ENCODE measurements around the gene MLLT11. TPM values are rescaled to one million over a fixed set of nuclear protein-coding genes. Genes with fewer than 3 reads are reported as not detected.
A peak's percentile ranks its signal among the peaks of the same experiment; 100 is the strongest.

Gene MLLT11
- total RNA-seq, 2 experiments from 2014 or later: 4.2 to 4.8 TPM

- H3K4me3 Mint-ChIP-seq: peak overlapping the region; percentile 83
- intact Hi-C loops (cut with micrococcal nuclease): no loop called here
- peak; percentile 64 for TF ChIP-seq CTCF (IDR thresholded peaks at IDR 0.05)
- H3K27ac Mint-ChIP-seq: peak overlapping the region; percentile 82
- H3K9me3 Mint-ChIP-seq: no peaks in the 10 kb centered on the region
- ATAC-seq (peak; percentile 85), DNase-seq (peak; percentile 78)
- no peaks in the 10 kb centered on the region for H3K27me3 Mint-ChIP-seq
- H3K4me1 Mint-ChIP-seq (ENCODE audit: low read depth): peaks cover 51% of the 10 kb centered on the region
- peaks cover 28% of the 10 kb centered on the region for H3K36me3 Mint-ChIP-seq (ENCODE audit: low read depth)
- ChIA-PET CTCF (interaction anchor here (0.8 to 6.5 kb wide), 15 partner anchors 9 to 111 kb away, joined by 3 to 56 read pairs (median 4); partner anchors contain the start of genes BNIPL, CDC42SE1, MLLT11 and TNFAIP8L2), POLR2A (interaction anchor here (0.6 to 4.0 kb wide), 9 partner anchors 10 to 233 kb away, joined by 3 to 22 read pairs (median 4); partner anchors contain the start of genes CDC42SE1, MLLT11, TNFAIP8L2 and ZNF687)
These were observed 12.1 kb upstream of the MLLT11 start for GRCh38 chr1:151047925-151048644.

- DNase-seq (no peak), ATAC-seq (no peak)
- peak; percentile 13 for TF ChIP-seq CTCF (IDR thresholded peaks at IDR 0.05)
- Mint-ChIP-seq H3K4me3 (peak overlapping the region; percentile 83), H3K27me3 (no peaks in the 10 kb centered on the region), H3K4me1 (ENCODE audit: low read depth) (peaks cover 50% of the 10 kb centered on the region), H3K36me3 (ENCODE audit: low read depth) (peaks cover 32% of the 10 kb centered on the region), H3K27ac (peak overlapping the region; percentile 82), H3K9me3 (no peaks in the 10 kb centered on the region)
- CTCF ChIA-PET: interaction anchor here (0.8 to 6.5 kb wide), 8 partner anchors 9 to 110 kb away, joined by 3 to 56 read pairs (median 4); partner anchors contain the start of genes CDC42SE1, MLLT11 and TNFAIP8L2
- POLR2A ChIA-PET: interaction anchor here (1.0 to 4.0 kb wide), 4 partner anchors 10 to 108 kb away, joined by 3 to 22 read pairs (median 4); partner anchors contain the start of genes CDC42SE1 and TNFAIP8L2
- intact Hi-C loops (cut with micrococcal nuclease): no loop called here
These were observed 11.6 kb upstream of the MLLT11 start for GRCh38 chr1:151048645-151049032.

- intact Hi-C loops (cut with micrococcal nuclease): no loop called here
- Mint-ChIP-seq H3K27ac (peak overlapping the region; percentile 15), H3K9me3 (no peaks in the 10 kb centered on the region), H3K4me1 (ENCODE audit: low read depth) (peaks cover 53% of the 10 kb centered on the region), H3K36me3 (ENCODE audit: low read depth) (peaks cover 41% of the 10 kb centered on the region), H3K4me3 (peak overlapping the region; percentile 15), H3K27me3 (no peaks in the 10 kb centered on the region)
- DNase-seq: no peak
- no peak for TF ChIP-seq CTCF (IDR thresholded peaks at IDR 0.05)
- ATAC-seq: no peak
- CTCF ChIA-PET: interaction anchor here (1.2 to 2.2 kb wide), 4 partner anchors 9 to 107 kb away, joined by 4 to 13 read pairs (median 8); partner anchors contain the start of genes CDC42SE1 and TNFAIP8L2
- POLR2A ChIA-PET: interaction anchor here (0.7 to 4.0 kb wide), 4 partner anchors 9 to 203 kb away, joined by 3 to 22 read pairs (median 4); partner anchors contain the start of gene CDC42SE1
These were observed 10.7 kb upstream of the MLLT11 start for GRCh38 chr1:151049458-151049857.

- ChIA-PET CTCF (interaction anchor here (1.1 to 2.2 kb wide), 7 partner anchors 8 to 107 kb away, joined by 3 to 13 read pairs (median 5); partner anchors contain the start of genes CDC42SE1 and TNFAIP8L2), POLR2A (interaction anchor here (0.7 to 4.0 kb wide), 4 partner anchors 8 to 202 kb away, joined by 3 to 22 read pairs (median 4); partner anchors contain the start of gene CDC42SE1)
- peaks cover 48% of the 10 kb centered on the region for H3K36me3 Mint-ChIP-seq (ENCODE audit: low read depth)
- DNase-seq (no peak), ATAC-seq (no peak)
- H3K27me3 Mint-ChIP-seq: no peaks in the 10 kb centered on the region
- H3K9me3 Mint-ChIP-seq: no peaks in the 10 kb centered on the region
- no peak overlapping the region for H3K4me3 Mint-ChIP-seq
- intact Hi-C loops (cut with micrococcal nuclease): no loop called here
- no peak for TF ChIP-seq CTCF (IDR thresholded peaks at IDR 0.05)
- H3K27ac Mint-ChIP-seq: peak overlapping the region; percentile 20
- H3K4me1 Mint-ChIP-seq (ENCODE audit: low read depth): peaks cover 60% of the 10 kb centered on the region
These were observed 10.0 kb upstream of the MLLT11 start for GRCh38 chr1:151050051-151050688.

Data from activated CD8-positive, alpha-beta T cell treated with anti-CD3 and anti-CD28 coated beads for 36 hours (primary cell).